VCaP (cell line): Measurements from ENCODE around the gene CNOT3.

Experiments used
- H3K27ac ChIP-seq: fragments of 450-650 bp; 2 replicates; pipeline ENCODE4 v1.5.1; 2017
- CTCF ChIP-seq: fragments of 450-650 bp; conservative IDR thresholded peaks from 2 replicates; pipeline ENCODE4 v1.5.1; 2017; ENCODE audit warnings: mild to moderate bottlenecking, moderate library complexity

Gene CNOT3

GRCh38 chr19:54114340-54115108 is 23.0 kb upstream of the CNOT3 start:
- TF ChIP-seq CTCF: no peak
- H3K27ac ChIP-seq: peak overlapping the region; percentile 85

GRCh38 chr19:54115109-54116063 is 22.2 kb upstream of the CNOT3 start, which contains the start of the genes PRPF31 and TFPT:
PRPF31 (plus strand) TSS chr19:54115754; CDS start chr19:54118279, 2,525 bp downstream.
TFPT (minus strand) TSS chr19:54115657; CDS start chr19:54115269, 388 bp downstream.
- no peak for TF ChIP-seq CTCF
- H3K27ac ChIP-seq: peak within 1 kb of the TSS; percentile 85

- no peak overlapping the region for H3K27ac ChIP-seq
- TF ChIP-seq CTCF: no peak
Observed at GRCh38 chr19:54121259-54121658, 16.3 kb upstream of the CNOT3 start.

GRCh38 chr19:54123682-54124081 is 13.9 kb upstream of the CNOT3 start:
- no peak for TF ChIP-seq CTCF

GRCh38 chr19:54124393-54124792 is 13.2 kb upstream of the CNOT3 start:
- no peak overlapping the region for H3K27ac ChIP-seq
- no peak for TF ChIP-seq CTCF

More at GRCh38 chr19:54123682-54124081, 13.9 kb upstream of the CNOT3 start:
- H3K27ac ChIP-seq: no peak overlapping the region

- TF ChIP-seq CTCF: no peak
- H3K27ac ChIP-seq: no peak overlapping the region
Observed at GRCh38 chr19:54125713-54126112, 11.8 kb upstream of the CNOT3 start.
